Peyer's patch (tissue), 4 donors: ENCODE measurements around the gene APPBP2.
"Not testable (repeated sequence)": the region's sequence is repeated elsewhere in the genome, so short reads cannot be mapped to it uniquely, and the experiment has no call there.

ENCODE experiments used
- POLR2A ChIP-seq, 2 donors: fragments of 450-650 bp; IDR thresholded peaks; one replicate each; pipeline ENCODE4 v1.5.1; 2017; ENCODE audit warnings: antibody characterized with exemption in 2 of 2, mild to moderate bottlenecking in 2 of 2, moderate library complexity in 2 of 2
- TF ChIP-seq, protein P1 (sequence below), 6 experiments: fragments of 450-650 bp in 4 of 6; fragments of 200-600 bp in 2 of 6; sonication (generic) in 1 of 6; IDR thresholded peaks; one replicate each; pipeline ENCODE4 v1.5.1; 2017 to 2019; ENCODE audit warnings: antibody characterized with exemption in 6 of 6, mild to moderate bottlenecking in 3 of 6, moderate library complexity in 1 of 6

DNA sequence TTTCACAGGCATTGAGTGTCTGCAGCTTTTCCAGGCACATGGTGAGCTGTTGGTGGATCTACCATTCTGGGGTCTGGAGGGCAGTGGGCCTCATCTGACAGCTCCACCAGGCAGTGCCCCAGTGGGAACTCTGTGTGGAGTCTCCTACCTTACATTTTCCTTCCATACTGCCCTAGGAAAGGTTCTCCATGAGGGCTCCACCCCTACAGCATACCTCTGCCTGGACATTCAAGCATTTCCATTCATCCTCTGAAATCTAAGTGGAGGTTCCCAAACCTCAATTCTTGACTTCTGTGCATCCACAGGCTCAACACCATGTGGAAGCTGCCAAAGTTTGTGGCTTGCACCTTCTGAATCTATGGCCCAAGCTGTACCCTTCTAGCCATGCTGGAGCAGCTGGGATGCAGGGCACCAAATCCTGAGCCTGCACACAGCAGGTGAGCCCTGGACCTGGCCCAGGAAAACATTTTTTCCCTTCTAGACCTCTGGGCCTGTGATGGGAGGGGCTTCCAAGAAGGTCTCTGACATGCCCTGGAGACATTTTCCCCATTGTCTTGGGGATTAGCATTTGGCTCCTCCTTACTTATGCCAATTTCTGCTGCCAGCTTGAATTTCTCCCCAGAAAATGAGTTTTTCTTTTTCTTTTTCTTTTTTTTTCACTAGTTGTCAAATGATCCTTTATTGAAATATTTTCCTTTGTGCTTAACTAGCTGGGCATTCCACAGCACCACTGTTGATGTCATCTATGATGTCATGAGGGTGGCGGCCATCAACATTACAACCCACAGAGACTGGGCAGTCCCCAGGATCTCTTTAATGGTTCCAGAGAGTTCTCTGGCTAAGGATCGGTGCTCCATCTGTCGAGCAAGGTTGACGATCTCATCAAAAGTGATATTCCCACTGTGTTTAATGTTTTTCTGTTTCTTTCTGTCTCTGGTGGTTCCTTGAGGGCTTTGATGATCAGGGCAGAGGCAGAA lies 92.7 kb downstream of the APPBP2 start:
- TF ChIP-seq, protein P1, sequence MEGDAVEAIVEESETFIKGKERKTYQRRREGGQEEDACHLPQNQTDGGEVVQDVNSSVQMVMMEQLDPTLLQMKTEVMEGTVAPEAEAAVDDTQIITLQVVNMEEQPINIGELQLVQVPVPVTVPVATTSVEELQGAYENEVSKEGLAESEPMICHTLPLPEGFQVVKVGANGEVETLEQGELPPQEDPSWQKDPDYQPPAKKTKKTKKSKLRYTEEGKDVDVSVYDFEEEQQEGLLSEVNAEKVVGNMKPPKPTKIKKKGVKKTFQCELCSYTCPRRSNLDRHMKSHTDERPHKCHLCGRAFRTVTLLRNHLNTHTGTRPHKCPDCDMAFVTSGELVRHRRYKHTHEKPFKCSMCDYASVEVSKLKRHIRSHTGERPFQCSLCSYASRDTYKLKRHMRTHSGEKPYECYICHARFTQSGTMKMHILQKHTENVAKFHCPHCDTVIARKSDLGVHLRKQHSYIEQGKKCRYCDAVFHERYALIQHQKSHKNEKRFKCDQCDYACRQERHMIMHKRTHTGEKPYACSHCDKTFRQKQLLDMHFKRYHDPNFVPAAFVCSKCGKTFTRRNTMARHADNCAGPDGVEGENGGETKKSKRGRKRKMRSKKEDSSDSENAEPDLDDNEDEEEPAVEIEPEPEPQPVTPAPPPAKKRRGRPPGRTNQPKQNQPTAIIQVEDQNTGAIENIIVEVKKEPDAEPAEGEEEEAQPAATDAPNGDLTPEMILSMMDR (IDR thresholded peaks at IDR 0.05), result not testable (repeated sequence)
- TF ChIP-seq POLR2A (IDR thresholded peaks at IDR 0.05), result not testable (repeated sequence)
